Suprapubic skin (tissue), 4 donors: Measurements from ENCODE around the gene RPL10.

Source experiments
- EP300 ChIP-seq: sonication (generic); formaldehyde crosslinking; IDR thresholded peaks from one replicate; pipeline ENCODE4 v1.6.1; 2017; ENCODE audit warnings: antibody characterized with exemption
- POLR2A ChIP-seq, 2 donors: fragments of 450-650 bp; IDR thresholded peaks; one replicate each; pipeline ENCODE4 v1.6.1; 2017; ENCODE audit warnings: antibody characterized with exemption in 2 of 2, mild to moderate bottlenecking in 2 of 2, moderate library complexity in 2 of 2
- POLR2AphosphoS5 ChIP-seq, 3 donors: sonication (generic); formaldehyde crosslinking; IDR thresholded peaks; one replicate each; pipeline ENCODE4 v1.6.1; 2017; ENCODE audit warnings: antibody characterized with exemption in 3 of 3
- TF ChIP-seq, protein P1 (sequence below), 2 donors: fragments of 200-600 bp in 1 of 2; fragments of 450-650 bp in 1 of 2; sonication (generic) in 1 of 2; IDR thresholded peaks; one replicate each; pipeline ENCODE4 v1.5.1; 2016 to 2019; ENCODE audit warnings: antibody characterized with exemption in 2 of 2, mild to moderate bottlenecking in 1 of 2, moderate library complexity in 1 of 2

DNA sequence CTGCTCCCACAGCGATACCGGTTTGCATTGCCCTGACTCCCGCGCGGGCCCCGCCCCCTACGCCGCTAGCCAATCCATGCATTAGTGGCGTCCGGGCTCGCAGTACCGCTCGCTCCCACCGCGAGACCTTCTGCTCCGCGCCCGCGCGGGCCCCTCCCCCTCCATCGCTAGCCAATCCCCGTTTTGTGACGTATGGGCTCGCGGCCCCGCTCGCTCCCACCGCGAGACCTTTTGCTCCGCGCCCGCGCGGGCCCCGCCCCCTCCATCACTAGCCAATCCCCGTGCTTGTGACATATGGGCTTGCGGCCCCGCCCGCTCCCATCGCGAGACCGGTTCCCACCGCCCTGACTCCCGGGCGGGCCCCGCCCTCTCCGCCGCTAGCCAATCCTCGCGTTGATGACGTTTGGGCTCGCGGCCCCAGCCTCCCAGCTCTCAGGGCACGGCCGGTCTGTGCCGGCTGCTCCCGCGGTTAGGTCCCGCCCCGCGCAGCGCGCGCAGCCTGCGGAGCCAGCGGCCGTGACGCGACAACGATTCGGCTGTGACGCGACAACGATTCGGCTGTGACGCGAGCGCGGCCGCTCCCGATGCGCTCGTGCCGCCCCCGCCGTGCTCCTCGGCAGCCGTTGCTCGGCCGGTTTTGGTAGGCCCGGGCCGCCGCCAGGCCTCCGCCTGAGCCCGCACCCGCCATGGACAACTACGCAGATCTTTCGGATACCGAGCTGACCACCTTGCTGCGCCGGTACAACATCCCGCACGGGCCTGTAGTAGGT lies 19.2 kb upstream of the RPL10 start, which contains the start of gene EMD:
- TF ChIP-seq, protein P1, sequence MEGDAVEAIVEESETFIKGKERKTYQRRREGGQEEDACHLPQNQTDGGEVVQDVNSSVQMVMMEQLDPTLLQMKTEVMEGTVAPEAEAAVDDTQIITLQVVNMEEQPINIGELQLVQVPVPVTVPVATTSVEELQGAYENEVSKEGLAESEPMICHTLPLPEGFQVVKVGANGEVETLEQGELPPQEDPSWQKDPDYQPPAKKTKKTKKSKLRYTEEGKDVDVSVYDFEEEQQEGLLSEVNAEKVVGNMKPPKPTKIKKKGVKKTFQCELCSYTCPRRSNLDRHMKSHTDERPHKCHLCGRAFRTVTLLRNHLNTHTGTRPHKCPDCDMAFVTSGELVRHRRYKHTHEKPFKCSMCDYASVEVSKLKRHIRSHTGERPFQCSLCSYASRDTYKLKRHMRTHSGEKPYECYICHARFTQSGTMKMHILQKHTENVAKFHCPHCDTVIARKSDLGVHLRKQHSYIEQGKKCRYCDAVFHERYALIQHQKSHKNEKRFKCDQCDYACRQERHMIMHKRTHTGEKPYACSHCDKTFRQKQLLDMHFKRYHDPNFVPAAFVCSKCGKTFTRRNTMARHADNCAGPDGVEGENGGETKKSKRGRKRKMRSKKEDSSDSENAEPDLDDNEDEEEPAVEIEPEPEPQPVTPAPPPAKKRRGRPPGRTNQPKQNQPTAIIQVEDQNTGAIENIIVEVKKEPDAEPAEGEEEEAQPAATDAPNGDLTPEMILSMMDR (IDR thresholded peaks at IDR 0.05) = no peak
- TF ChIP-seq POLR2A (IDR thresholded peaks at IDR 0.05) (peak; percentile 12 to 79), EP300 (no peak), POLR2AphosphoS5 (IDR thresholded peaks at IDR 0.05) (peak in 2 of 3 donors; percentile 24 to 66)
